Spleen (tissue), 11 donors: Measurements from ENCODE around the gene GDF2. TPM values are rescaled to one million over a fixed set of nuclear protein-coding genes. Genes with fewer than 3 reads are reported as not detected.
A peak's percentile ranks its signal among the peaks of the same experiment; 100 is the strongest.

Source experiments
- DNase-seq: peaks from one replicate; pipeline ENCODE4 v3.0.0-alpha.2; 2020
- H3K27ac ChIP-seq, 8 donors: fragments of 200-600 bp; sonication (generic) in 7 of 8; 1 replicate in 4 of 8; 2 replicates in 4 of 8; pipeline versions ENCODE4 v1.5.0 to v1.8.0; 2016 to 2021; ENCODE audit warnings: inconsistent platforms in 4 of 8, mild to moderate bottlenecking in 4 of 8, moderate library complexity in 1 of 8
- H3K27me3 ChIP-seq, 7 donors: fragments of 200-600 bp; sonication (generic) in 6 of 7; replicated peaks in 1 of 7; 1 replicate in 4 of 7; 2 replicates in 3 of 7; pipeline versions ENCODE4 v1.5.0 to v1.8.0; 2016 to 2021; ENCODE audit warnings: inconsistent platforms in 3 of 7, mild to moderate bottlenecking in 1 of 7
- H3K36me3 ChIP-seq, 6 donors: fragments of 200-600 bp; sonication (generic) in 5 of 6; 1 replicate in 4 of 6; 2 replicates in 2 of 6; pipeline versions ENCODE4 v1.5.0 to v1.8.0; 2016 to 2021; ENCODE audit warnings: inconsistent platforms in 2 of 6
- H3K4me1 ChIP-seq, 6 donors: fragments of 200-600 bp; sonication (generic) in 5 of 6; 1 replicate in 3 of 6; 2 replicates in 3 of 6; pipeline versions ENCODE4 v1.5.0 to v1.8.0; 2016 to 2021; ENCODE audit warnings: inconsistent platforms in 3 of 6
- H3K4me3 ChIP-seq, 8 donors: fragments of 200-600 bp; sonication (generic) in 7 of 8; 1 replicate in 4 of 8; 2 replicates in 4 of 8; pipeline versions ENCODE4 v1.5.0 to v1.8.0; 2016 to 2021; ENCODE audit warnings: inconsistent platforms in 4 of 8, mild to moderate bottlenecking in 4 of 8, moderate library complexity in 2 of 8
- H3K9me3 ChIP-seq, 8 donors: fragments of 200-600 bp; sonication (generic) in 7 of 8; 1 replicate in 4 of 8; 2 replicates in 4 of 8; pipeline versions ENCODE4 v1.5.0 to v1.8.0; 2016 to 2021; ENCODE audit warnings: inconsistent platforms in 4 of 8
- POLR2A ChIP-seq, 3 donors: fragments of 450-650 bp; IDR thresholded peaks; one replicate each; pipeline ENCODE4 v1.5.1; 2017; ENCODE audit warnings: antibody characterized with exemption in 3 of 3, mild to moderate bottlenecking in 1 of 3
- POLR2AphosphoS5 ChIP-seq, 3 donors: sonication (generic); formaldehyde crosslinking; IDR thresholded peaks; one replicate each; pipeline ENCODE4 v1.5.1; 2017; ENCODE audit warnings: antibody characterized with exemption in 3 of 3
- WGBS, 5 donors: extraction: QIAGEN DNeasy Blood & Tissue Kit in 3 of 5; methylation state at CpG; one replicate each; pipeline versions ENCODE4 v1.1.5 to v1.1.7; 2013 to 2018; 5-methylcytosine and 5-hydroxymethylcytosine counted together
- intact Hi-C: fragments of 100-400 bp; cut with DNase I; formaldehyde crosslinking; loops from one replicate; pipeline ENCODE4 v1.15.0; 2023; ENCODE audit warnings: low total_unique reads
- polyA plus RNA-seq, 3 donors: library from polyadenylated mRNA; stranded (reverse); fragments of 200-250 nt; gene quantifications; one replicate each; pipeline ENCODE4 v1.2.1, GENCODE V29; 2013
- total RNA-seq, 7 donors: library from RNA; depleted of rRNA in 3 of 7; stranded (reverse); fragments of >200 nt in 3 of 7; fragmentation: NEBNext Ultra II Directional in 4 of 7; extraction: Animal tissue kit (Norgen Biotek cat#: 25700) in 4 of 7; gene quantifications; one replicate each; pipeline versions ENCODE4 v1.1.0 to v1.2.1, GENCODE V29; 2016 to 2021
- TF ChIP-seq, protein P1 (sequence below), 11 experiments: fragments of 200-600 bp in 7 of 11; fragments of 450-650 bp in 4 of 11; sonication (generic) in 4 of 11; IDR thresholded peaks in 8 of 11; conservative IDR thresholded peaks in 3 of 11; 1 replicate in 7 of 11; 2 replicates in 4 of 11; pipeline versions ENCODE4 v1.4.0 to v1.8.0; 2016 to 2021; ENCODE audit warnings: antibody characterized with exemption in 11 of 11, inconsistent platforms in 4 of 11, mild to moderate bottlenecking in 1 of 11
- donor health status: healthy with polysubstance abuse.
- donor health status: DM: no; HTN: no; CAD: no; lungs with moderate emphysema.
- donor health status: DM: no; HTN: no; CAD: no.
- donor health status: Bipolar disorder and iron deficiency.
- donor health status: healthy.
- donor health status: DM: no; HTN: no; CAD: no.
- donor health status: DM: yes; HTN: yes; CAD: no.

Gene GDF2
- total and polyA plus RNA-seq, 10 donors = not detected

GRCh38 chr10:47367646-47368045 is 45.4 kb downstream of the GDF2 start:
- Histone ChIP-seq H3K9me3 (no peaks in the 10 kb centered on the region), H3K27me3 (no peaks in the 10 kb centered on the region), H3K4me3 (no peak overlapping the region), H3K4me1 (no peaks in the 10 kb centered on the region), H3K36me3 (no peaks in the 10 kb centered on the region), H3K27ac (no peak overlapping the region)
- intact Hi-C loops = no loop called here
- TF ChIP-seq, protein P1, sequence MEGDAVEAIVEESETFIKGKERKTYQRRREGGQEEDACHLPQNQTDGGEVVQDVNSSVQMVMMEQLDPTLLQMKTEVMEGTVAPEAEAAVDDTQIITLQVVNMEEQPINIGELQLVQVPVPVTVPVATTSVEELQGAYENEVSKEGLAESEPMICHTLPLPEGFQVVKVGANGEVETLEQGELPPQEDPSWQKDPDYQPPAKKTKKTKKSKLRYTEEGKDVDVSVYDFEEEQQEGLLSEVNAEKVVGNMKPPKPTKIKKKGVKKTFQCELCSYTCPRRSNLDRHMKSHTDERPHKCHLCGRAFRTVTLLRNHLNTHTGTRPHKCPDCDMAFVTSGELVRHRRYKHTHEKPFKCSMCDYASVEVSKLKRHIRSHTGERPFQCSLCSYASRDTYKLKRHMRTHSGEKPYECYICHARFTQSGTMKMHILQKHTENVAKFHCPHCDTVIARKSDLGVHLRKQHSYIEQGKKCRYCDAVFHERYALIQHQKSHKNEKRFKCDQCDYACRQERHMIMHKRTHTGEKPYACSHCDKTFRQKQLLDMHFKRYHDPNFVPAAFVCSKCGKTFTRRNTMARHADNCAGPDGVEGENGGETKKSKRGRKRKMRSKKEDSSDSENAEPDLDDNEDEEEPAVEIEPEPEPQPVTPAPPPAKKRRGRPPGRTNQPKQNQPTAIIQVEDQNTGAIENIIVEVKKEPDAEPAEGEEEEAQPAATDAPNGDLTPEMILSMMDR (IDR thresholded peaks at IDR 0.05 in 8 of 11, conservative IDR thresholded peaks at IDR 0.05 in 3 of 11) = no peak
- TF ChIP-seq POLR2A (IDR thresholded peaks at IDR 0.05) (no peak), POLR2AphosphoS5 (IDR thresholded peaks at IDR 0.05) (no peak)
- 84 to 95% (median 94%) methylated on average over 11 of the region's 11 CpGs for WGBS, 5 donors
- DNase-seq = peak; percentile 52

DNA sequence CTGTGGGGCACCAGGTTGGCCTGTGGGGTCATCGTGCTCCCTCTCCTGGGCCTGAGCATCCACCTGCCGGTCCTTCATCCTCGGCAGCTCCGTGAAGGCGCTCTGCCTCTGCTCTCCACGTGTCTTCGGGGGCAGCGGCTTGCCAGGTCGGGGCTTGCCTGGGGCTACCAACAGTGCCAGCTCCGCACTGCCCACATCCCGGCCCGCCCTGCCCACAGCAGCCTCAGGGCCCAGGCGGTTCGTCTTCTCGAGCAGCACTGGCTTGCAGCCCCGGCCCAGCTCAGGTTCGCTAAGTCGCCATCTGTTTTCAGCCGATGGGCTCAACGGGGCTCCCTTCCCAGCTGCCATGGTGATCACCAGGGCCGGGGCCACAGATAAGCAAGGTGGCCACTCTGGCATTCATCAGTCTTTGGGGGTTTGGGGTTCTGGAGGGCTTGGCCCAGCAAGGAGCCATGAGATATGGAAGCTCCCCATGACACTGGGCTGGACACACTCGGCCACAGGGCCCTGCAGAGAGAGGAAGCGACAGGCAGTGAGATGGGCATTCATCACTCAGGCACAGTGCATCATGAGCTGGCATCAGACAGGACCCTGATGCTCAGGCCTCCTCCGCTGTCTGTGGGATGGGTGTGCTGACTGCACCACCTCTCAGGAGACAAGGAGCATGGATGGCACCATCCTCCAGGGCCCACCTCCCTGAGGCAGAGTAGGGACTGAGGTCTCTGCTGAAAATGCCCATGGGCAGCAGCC is 46.4 kb downstream of the GDF2 start:
- no peak overlapping the region for H3K4me3 ChIP-seq
- peak; percentile 67 for DNase-seq
- no peaks in the 10 kb centered on the region for H3K4me1 ChIP-seq
- intact Hi-C loops = no loop called here
- no peak overlapping the region for H3K27ac ChIP-seq
- H3K9me3 ChIP-seq = no peaks in the 10 kb centered on the region
- no peak for TF ChIP-seq POLR2AphosphoS5 (IDR thresholded peaks at IDR 0.05)
- TF ChIP-seq, protein P1 (IDR thresholded peaks at IDR 0.05 in 8 of 11, conservative IDR thresholded peaks at IDR 0.05 in 3 of 11) = no peak
- TF ChIP-seq POLR2A (IDR thresholded peaks at IDR 0.05) = no peak
- H3K36me3 ChIP-seq = no peaks in the 10 kb centered on the region
- no peaks in the 10 kb centered on the region for H3K27me3 ChIP-seq
- WGBS, 5 donors = 88 to 96% (median 95%) methylated on average over 12 to 24 of the region's 24 CpGs

DNA sequence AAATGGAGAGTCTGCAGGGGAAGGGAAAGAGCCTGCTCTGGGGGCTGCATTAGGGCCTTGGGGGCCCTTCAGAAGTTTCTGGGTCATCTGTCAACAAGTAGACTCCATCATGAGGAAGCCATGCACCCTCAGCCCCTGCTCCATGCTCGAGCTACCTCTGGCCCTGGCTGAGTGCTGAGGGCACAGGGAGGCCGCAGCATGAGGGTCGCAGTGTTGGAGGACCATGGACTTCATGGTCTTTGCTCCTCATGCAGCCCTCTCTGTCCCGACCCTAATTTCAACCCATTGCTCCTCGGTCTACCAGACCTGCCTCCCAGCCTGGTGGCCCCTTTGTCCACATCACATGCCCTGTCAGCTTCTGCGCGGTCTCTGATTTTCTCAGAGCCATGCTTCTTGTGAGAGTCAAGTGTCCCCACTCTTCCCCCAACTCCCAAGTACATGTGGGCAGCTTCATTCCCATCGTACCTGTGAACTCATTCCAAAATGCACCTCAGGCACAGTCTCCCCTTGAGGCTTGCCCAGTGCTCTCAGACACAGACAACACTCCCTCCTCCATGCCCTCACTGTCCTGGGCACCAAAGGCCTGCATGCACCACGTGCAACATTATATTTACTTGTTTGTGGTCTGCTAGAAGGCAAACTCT is 47.1 kb downstream of the GDF2 start:
- no peaks in the 10 kb centered on the region for H3K27me3 ChIP-seq
- H3K4me1 ChIP-seq = no peaks in the 10 kb centered on the region
- no peak for TF ChIP-seq POLR2AphosphoS5 (IDR thresholded peaks at IDR 0.05)
- TF ChIP-seq, protein P1 (IDR thresholded peaks at IDR 0.05 in 8 of 11, conservative IDR thresholded peaks at IDR 0.05 in 3 of 11) = no peak
- TF ChIP-seq POLR2A (IDR thresholded peaks at IDR 0.05) = no peak
- no peaks in the 10 kb centered on the region for H3K36me3 ChIP-seq
- DNase-seq = peak; percentile 31
- no peaks in the 10 kb centered on the region for H3K9me3 ChIP-seq
- intact Hi-C loops = no loop called here
- H3K27ac ChIP-seq = no peak overlapping the region
- no peak overlapping the region for H3K4me3 ChIP-seq
- 67 to 94% (median 78%) methylated on average over 6 to 9 of the region's 9 CpGs for WGBS, 5 donors

- TF ChIP-seq POLR2AphosphoS5 (IDR thresholded peaks at IDR 0.05) = no peak
- TF ChIP-seq, protein P1 (IDR thresholded peaks at IDR 0.05 in 8 of 11, conservative IDR thresholded peaks at IDR 0.05 in 3 of 11) = no peak
- TF ChIP-seq POLR2A (IDR thresholded peaks at IDR 0.05) = no peak
- Histone ChIP-seq H3K27me3 (peaks cover 0 to 5% (median 0%) of the 10 kb centered on the region in 7 donors), H3K4me3 (no peak overlapping the region), H3K36me3 (no peaks in the 10 kb centered on the region), H3K4me1 (no peaks in the 10 kb centered on the region), H3K27ac (no peak overlapping the region), H3K9me3 (no peaks in the 10 kb centered on the region)
- intact Hi-C loops = no loop called here
- WGBS, 5 donors = 90 to 98% (median 96%) methylated on average over 11 of the region's 11 CpGs
- DNase-seq = peak; percentile 34
Observed at GRCh38 chr10:47370015-47370767, 47.9 kb downstream of the GDF2 start.
